ENCODE results near the gene SIRT3.
A peak's percentile ranks its signal among the peaks of the same experiment; 100 is the strongest.
"Not testable (repeated sequence)": the region's sequence is repeated elsewhere in the genome, so short reads cannot be mapped to it uniquely, and the experiment has no call there.

The SIRT3 gene

GRCh38 chr11:244376-244775 is 8.2 kb upstream of the SIRT3 start:
- no peak for DNase-seq

GRCh38 chr11:241634-242033 is 5.5 kb upstream of the SIRT3 start:
- no peak for DNase-seq

- DNase-seq: no peak
These were observed 4.2 kb upstream of the SIRT3 start for GRCh38 chr11:240315-240714.

DNA sequence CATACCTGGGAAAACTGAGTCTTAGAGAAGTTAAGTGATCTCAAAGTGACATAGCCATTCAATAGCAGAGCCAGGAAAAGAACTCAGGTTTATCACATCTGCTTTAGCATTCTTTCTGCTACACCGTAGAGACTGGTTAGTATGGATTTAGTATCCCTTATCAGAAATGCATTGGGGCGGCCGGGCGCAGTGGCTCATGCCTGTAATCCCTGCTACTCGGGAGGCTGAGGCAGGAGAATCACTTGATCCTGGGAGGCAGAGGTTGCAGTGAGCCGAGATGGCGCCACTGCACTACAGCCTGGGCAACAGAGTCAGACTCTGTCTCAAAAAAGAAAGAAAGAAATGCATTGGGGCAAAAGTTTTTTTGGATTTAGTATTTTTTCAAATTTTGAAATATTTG is 2.2 kb upstream of the SIRT3 start:
- DNase-seq: not testable (repeated sequence)

DNA sequence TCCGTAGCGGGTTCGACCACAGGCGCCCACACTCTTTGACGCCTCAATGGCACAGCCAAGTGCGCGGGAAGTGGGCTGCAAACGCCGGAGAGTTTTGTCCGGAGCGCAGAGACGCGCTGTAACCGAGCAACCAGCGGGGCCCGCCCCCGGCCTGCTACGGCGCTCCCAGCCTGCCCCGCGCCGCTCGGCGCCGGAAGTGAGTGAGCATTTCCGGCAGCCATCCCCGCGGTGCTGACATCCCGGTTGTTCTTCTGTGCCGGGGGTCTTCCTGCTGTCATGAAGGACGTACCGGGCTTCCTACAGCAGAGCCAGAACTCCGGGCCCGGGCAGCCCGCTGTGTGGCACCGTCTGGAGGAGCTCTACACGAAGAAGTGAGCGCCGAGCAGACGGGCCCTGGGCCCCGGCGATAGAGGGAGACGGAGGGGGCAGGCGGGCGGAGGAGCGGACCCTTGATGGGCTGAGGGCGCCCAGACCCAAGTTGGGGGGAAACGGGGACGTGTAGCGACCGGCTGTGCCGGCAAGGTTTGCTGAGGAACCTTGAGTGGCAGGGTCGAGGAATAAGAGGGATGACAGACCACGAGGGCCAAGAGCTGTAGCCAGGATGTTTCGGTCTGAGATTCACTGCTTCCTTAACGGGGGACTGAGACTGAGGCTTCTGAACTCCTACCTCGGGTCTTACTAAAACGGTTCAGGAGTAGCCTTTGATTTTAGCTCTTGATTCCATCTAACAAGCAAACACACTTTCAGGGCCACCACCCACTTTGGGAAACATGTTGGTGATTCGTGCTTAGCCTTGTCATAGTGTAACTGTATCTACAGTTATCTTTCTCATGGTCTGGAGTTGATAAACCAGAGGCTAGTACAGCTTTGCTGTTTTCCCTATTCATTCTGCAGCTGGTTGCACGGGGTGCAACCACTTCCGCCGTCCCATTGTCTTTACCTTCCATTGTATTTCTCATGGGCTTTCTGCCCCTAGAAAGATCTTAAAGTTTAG is 929 bp upstream of the SIRT3 start, which contains the start of gene PSMD13:
TSS of gene PSMD13 (plus strand) at position 203 of the 994 bp plus-strand sequence. CDS start at position 277, 74 bp downstream.
- DNase-seq: peak; percentile 24 to 90 (median 74)

DNA sequence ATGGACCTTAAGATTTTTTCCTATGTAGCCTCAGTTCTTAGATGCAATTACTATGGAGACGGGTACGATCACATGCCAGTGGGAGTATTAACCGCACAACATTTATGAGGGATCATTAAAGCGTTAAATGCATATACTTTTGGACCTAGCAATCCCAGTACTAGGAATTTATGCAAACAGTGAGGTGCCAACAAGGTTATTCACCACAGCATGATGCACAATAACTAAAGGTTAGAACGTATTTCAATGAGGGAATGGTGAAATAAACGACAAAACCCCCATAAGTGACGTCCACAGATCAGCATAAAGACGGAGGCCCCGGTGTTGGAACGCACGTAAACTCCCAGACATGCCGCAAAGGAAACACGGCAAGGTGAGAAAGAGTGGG is 539 bp downstream of the SIRT3 start:
- no peak for DNase-seq

DNA sequence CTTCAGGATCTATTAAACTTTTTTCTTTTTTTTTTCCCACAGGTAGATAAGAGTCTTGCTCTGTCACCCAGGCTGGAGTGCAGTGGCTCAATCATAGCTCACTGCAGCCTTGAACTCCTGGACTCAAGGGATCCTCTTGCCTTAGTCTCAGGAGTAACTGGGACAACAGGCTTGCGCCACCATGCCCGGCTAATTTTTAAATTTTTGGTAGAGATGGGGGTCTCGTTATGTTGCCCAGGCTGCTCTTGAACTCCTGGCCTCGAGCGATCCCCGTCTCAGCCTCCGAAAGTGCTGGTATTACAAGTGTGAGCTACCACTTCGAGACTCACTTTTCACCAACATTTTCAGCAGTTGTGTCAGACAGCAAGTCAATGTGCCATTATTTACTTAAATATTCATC is 962 bp downstream of the SIRT3 start:
- no peak for DNase-seq

- no peak for DNase-seq
These were observed 3.2 kb downstream of the SIRT3 start for GRCh38 chr11:232783-233565.

DNA sequence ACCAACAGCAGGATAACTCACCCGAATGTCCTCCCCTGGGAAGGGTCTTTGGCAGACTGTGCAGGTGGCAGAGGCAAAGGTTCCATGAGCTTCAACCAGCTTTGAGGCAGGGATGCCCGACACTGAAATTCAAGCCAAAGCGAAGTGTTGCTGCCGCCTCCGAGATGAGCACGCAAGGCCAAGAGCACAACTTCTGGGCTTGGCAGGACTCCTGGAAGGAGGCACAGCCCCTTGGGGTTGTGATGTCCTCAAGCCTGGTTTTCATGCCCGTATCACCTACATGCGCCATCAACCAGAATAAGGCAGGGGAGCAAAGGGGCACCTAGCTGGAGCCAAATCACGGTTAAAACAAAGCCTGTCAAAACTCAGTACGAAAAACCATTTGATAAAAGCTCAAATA is 5.7 kb downstream of the SIRT3 start:
- DNase-seq: no peak

DNA sequence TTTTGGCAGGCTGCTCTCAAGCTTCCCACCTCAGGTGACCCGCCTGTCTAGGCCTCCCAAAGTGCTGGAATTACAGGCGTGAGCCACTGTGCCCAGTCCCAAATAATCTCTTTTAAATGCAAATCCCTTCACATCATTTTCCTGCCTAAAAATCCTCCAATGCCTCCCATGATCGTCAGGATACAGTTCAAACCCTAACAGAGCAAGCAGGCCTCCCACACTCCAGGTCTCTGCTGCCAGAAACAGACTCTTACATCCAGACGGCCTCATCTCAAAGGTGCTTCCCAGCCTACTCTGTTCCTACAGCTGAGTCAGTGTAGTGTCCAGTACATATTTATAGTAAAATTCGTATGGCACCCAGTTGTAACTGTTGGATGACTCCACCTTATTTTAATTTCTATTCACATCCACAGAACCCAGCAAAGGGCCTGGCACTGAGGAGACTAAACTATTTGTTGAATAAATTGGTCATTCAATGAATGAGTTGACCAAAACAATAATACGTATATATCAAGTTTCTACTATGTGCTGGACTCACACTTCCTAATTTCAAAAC is 8.2 kb downstream of the SIRT3 start:
- DNase-seq: no peak

DNA sequence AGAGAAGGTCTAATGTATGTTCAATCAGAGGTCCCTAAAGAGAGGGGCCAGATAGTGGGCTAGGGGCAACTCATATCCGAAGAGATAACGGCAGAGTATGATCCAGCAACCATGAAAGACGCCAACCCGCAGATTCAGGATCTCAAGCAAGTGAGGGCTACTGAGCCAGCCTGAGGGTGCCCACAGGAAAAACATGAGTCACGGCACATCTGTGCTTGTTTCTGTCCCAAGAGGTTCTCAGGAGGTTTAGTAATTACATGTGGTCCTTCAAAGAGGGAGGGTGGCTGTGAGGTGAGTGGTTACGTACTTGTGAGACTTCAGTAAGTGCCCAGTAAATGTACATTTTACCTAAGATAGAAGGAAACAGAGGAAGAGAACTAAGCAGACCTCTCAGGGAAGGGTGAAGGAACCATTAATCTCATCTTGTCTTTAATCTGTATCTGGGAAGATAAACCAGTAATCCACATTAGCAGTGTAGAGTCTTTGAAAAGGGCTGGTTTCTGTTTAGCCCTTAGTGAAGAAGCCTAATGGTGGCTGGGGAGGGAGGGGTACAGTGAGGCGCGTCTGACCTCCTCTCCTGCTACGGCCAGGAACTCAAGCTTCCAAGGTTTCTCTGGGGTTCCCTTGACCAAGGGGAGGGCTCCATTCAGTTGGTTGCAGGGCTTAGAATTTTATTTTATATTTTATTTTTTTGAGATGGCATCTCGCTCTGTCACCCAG is 10.2 kb downstream of the SIRT3 start:
- no peak for DNase-seq

DNA sequence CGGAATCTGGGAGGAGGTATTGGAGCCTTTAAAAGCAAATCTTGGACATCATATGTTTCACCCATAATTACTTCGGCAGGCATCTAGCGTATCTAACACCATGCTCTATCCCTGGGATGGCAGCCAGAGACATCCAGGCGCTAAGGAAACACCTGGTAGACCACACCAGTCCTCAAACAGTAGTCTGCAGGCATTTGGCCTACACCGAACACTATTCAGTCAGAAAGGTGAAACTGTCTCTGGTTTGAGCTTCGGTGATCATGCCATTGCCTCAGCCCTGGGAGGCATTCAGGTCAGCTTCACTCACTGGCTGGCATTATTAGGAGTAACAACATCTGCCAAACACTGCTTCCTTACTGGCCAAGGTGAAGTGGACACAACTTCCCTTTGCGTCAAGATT is 11.7 kb downstream of the SIRT3 start:
- no peak for DNase-seq

- no peak for DNase-seq
These were observed 12.3 kb downstream of the SIRT3 start for GRCh38 chr11:223884-224283.

DNA sequence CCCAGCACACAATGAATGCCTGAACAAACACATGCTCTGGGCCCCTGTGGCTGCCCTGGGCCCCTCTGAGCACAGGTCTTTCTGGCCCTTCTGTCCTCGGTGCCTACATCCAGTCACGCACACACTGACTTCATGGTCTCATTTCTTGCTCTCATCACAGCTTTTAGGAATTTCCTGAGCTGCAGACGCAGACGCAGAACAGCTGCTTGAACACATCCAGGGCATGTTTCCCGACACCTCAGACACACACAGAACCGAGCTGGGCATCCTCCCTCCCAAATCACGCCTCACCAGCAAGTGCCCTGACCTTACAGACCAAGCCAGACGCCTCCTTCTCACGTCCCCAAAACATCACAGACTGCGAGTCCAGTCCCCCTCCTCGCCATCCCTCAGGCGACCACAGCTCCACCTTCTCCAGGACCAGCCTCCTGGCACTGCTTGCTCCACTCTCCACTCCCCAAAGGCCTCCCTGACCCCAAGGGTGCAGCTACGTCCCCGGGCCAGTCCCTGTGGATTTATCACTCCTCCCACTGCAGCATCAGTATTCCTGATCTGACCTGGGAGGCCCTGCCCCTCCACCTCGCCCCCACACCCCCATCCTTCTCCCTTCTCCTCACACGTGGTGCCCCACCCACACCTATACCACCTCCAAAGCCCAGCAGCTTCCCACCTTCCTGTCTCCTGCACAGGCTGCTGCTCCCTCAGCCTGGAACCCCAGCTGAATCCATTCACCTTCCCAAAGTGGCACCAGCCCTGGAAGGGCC is 12.9 kb downstream of the SIRT3 start:
- DNase-seq: no peak

DNA sequence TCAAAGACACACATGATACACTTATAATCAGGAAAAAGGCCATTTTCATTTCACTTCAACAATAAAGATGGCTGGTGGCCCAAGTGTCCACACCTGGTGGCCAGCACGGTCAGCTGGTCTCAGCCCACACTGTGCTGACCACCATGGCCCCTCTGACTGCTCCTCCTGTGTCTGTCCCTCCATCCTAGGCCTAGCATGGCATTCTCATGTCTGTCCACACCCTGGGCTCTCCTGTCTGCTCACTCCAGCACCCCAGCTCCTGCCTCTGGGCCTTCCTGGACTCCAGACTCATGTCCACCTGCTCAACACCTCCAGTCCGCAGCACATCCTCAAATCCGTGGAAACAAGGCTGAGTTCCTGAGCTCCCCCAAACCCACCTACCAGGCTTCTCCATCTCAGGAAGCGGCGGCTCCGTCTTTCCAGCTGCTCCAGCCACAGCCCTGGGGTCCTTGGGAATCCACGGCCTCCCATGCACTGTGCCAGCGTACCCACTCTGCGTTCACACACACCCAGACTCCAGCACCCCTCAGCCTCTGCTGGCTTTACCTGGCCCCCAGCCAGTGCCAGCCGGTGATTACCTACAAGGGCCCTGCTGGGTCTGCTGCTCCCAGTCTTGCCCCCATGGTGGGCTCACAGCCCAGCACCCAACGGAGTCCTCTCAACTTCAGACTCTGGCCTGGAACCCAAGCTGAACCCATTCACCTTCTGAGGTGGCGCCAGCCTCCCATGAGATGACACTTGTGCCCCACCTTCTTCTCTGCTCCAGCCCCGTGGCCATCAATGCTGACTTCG is 13.9 kb downstream of the SIRT3 start:
- DNase-seq: no peak

GRCh38 chr11:221539-221938 is 14.6 kb downstream of the SIRT3 start:
- no peak for DNase-seq

GRCh38 chr11:220641-221215 is 15.4 kb downstream of the SIRT3 start:
- not testable (repeated sequence) for DNase-seq

DNA sequence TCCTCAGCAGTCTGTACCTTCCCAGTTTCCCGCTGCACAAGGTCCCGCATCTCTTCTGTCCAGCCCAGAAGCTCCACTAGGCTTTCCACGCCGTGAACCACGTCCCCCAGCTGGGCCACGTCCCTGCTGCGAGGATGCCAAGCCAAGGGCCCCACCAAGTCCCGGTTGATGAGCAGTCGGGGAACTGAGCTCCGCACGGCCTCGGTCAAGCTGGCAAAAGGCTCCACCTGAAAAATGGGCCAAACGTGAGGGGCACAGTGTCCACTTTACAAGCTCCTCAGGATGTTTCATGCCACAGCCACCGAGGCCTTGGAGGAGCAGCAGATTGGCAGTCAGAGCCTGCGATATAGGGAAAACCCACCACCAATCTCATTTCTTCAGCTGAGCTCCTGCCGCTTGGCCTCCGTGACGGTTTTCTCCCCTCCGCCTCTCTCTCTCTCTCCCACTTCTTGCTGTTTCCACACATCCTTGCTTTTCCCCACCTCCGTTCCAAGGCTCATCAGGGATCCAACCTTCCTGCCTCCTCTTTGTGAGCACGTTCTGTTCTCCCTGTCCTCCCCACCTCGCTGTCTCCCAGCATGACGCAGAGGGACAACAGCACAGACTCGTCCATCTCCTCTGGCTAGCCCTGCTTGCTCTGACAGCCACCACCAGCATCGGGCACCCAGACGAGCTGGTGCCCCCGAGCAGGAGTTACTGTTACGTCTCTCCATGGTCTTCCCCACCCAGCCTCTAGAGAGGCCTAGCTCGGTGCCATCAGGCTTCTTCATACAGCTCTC is 17.1 kb downstream of the SIRT3 start:
- DNase-seq: no peak
